Neural cell (in vitro differentiated cells): ENCODE data around the gene TAB2. TPM values are rescaled to one million over a fixed set of nuclear protein-coding genes. Genes with fewer than 3 reads are reported as not detected.

Experiments
- H2AFZ ChIP-seq: fragments of 200-600, 300-800 bp; sonication (generic), shearing (Covaris generic); 2 replicates; pipeline ENCODE4 v1.6.0; 2014; ENCODE audit warnings: low read depth, mild to moderate bottlenecking, antibody characterized with exemption, low read length, moderate library complexity
- H3F3A ChIP-seq: fragments of 200-600 bp; shearing (Covaris generic); 2 replicates; pipeline ENCODE4 v1.6.1; 2016; ENCODE audit warnings: mild to moderate bottlenecking, moderate library complexity, mixed read lengths, antibody characterized with exemption, low read length; ENCODE audit not compliant: insufficient read depth, poor library complexity, severe bottlenecking
- H3K27ac ChIP-seq: fragments of 200-600, 300-800 bp; sonication (generic), shearing (Covaris generic); 2 replicates; pipeline ENCODE4 v1.5.1; 2014; ENCODE audit warnings: mild to moderate bottlenecking, low read length, moderate library complexity
- H3K27me3 ChIP-seq: fragments of 300-800, 200-600 bp; sonication (generic), shearing (Covaris generic); 2 replicates; pipeline ENCODE4 v1.6.0; 2014; ENCODE audit warnings: mild to moderate bottlenecking, low read depth, low read length, moderate library complexity; ENCODE audit not compliant: insufficient read depth
- H3K36me3 ChIP-seq: fragments of 300-800, 200-600 bp; sonication (generic), shearing (Covaris generic); 2 replicates; pipeline ENCODE4 v1.5.1; 2014; ENCODE audit warnings: mild to moderate bottlenecking, antibody characterized with exemption, low read length, moderate library complexity; ENCODE audit not compliant: insufficient read depth
- H3K4me2 ChIP-seq: fragments of 300-800, 200-600 bp; sonication (generic), shearing (Covaris generic); 2 replicates; pipeline ENCODE4 v1.6.0; 2014; ENCODE audit warnings: mild to moderate bottlenecking, low read length
- H3K4me3 ChIP-seq: fragments of 300-800, 200-600 bp; sonication (generic), shearing (Covaris generic); 2 replicates; pipeline ENCODE4 v1.5.1; 2014; ENCODE audit warnings: mild to moderate bottlenecking, low read length, moderate library complexity
- H3K79me2 ChIP-seq: fragments of 200-600 bp; shearing (Covaris generic); replicated peaks from 2 replicates; pipeline ENCODE4 v1.6.0; 2014; ENCODE audit warnings: mild to moderate bottlenecking, low read length, moderate library complexity; ENCODE audit not compliant: insufficient read depth
- H3K9ac ChIP-seq: fragments of 300-800, 200-600 bp; sonication (generic), shearing (Covaris generic); 2 replicates; pipeline ENCODE4 v1.6.1; 2016; ENCODE audit warnings: mild to moderate bottlenecking, low read length, mixed read lengths
- H3K9me2 ChIP-seq: fragments of 200-600 bp; shearing (Covaris generic); 2 replicates; pipeline ENCODE4 v1.6.1; 2016; ENCODE audit warnings: mild to moderate bottlenecking, low read length, mixed read lengths; ENCODE audit not compliant: insufficient read depth
- H3K9me3 ChIP-seq: fragments of 200-600, 300-800 bp; sonication (generic), shearing (Covaris generic); 2 replicates; pipeline ENCODE4 v1.6.1; 2016; ENCODE audit warnings: mild to moderate bottlenecking, mixed run types, low read length, moderate library complexity, mixed read lengths
- H4K20me1 ChIP-seq: fragments of 200-600 bp; shearing (Covaris generic); 2 replicates; pipeline ENCODE4 v1.6.1; 2016; ENCODE audit warnings: mild to moderate bottlenecking, mixed run types; ENCODE audit not compliant: insufficient read depth
- CTCF ChIP-seq: fragments of 450-650 bp; IDR thresholded peaks from 2 replicates; pipeline ENCODE4 v1.5.1; 2014; ENCODE audit warnings: antibody characterized with exemption, mild to moderate bottlenecking, moderate library complexity; ENCODE audit not compliant: poor library complexity, severe bottlenecking
- EP300 ChIP-seq: fragments of 450-650 bp; conservative IDR thresholded peaks from 2 replicates; pipeline ENCODE4 v1.6.1; 2014; ENCODE audit warnings: antibody characterized with exemption, mild to moderate bottlenecking, moderate library complexity; ENCODE audit not compliant: poor library complexity, severe bottlenecking
- EZH2 ChIP-seq: fragments of 200-600, 300-800 bp; shearing (Covaris generic), sonication (generic); IDR thresholded peaks from 2 replicates; pipeline ENCODE4 v1.6.1; 2014; ENCODE audit warnings: antibody characterized with exemption, low read length, borderline replicate concordance, mild to moderate bottlenecking; ENCODE audit not compliant: insufficient read depth, poor library complexity, severe bottlenecking
- MXI1 ChIP-seq: fragments of 450-650 bp; conservative IDR thresholded peaks from 2 replicates; pipeline ENCODE4 v1.6.1; 2014; ENCODE audit warnings: antibody characterized with exemption, mild to moderate bottlenecking; ENCODE audit not compliant: poor library complexity, severe bottlenecking
- POLR2AphosphoS5 ChIP-seq: IDR thresholded peaks from 2 replicates; pipeline ENCODE4 v1.6.1; 2012
- RAD21 ChIP-seq: fragments of 450-650 bp; conservative IDR thresholded peaks from 2 replicates; pipeline ENCODE4 v1.6.1; 2014; ENCODE audit warnings: antibody characterized with exemption, mild to moderate bottlenecking, moderate library complexity
- REST ChIP-seq: IDR thresholded peaks from 2 replicates; pipeline ENCODE4 v1.6.1; 2012; ENCODE audit warnings: borderline replicate concordance
- SMC3 ChIP-seq: fragments of 450-650 bp; conservative IDR thresholded peaks from 2 replicates; pipeline ENCODE4 v1.6.1; 2014; ENCODE audit warnings: antibody characterized with exemption, mild to moderate bottlenecking, moderate library complexity; ENCODE audit not compliant: poor library complexity
- TAF1 ChIP-seq: IDR thresholded peaks from 2 replicates; pipeline ENCODE4 v1.6.1; 2012; ENCODE audit warnings: low read depth
- polyA plus RNA-seq: library from polyadenylated mRNA; depleted of rRNA; stranded (reverse); fragments of >200 nt; gene quantifications from 2 replicates; pipeline ENCODE4 v1.2.3, GENCODE V29; 2014

Gene TAB2
- polyA plus RNA-seq, 1 donor from 2014 or later, result 27.6 TPM

- Histone ChIP-seq H3K79me2 (peaks cover 20% of the 10 kb centered on the region), H3K9ac (no peak overlapping the region), H3K9me3 (no peaks in the 10 kb centered on the region), H3K27me3 (no peaks in the 10 kb centered on the region), H3K27ac (no peak overlapping the region), H3K4me3 (no peak overlapping the region), H3K36me3 (peaks cover 22% of the 10 kb centered on the region), H4K20me1 (no peaks in the 10 kb centered on the region), H3K4me2 (no peak overlapping the region), H2AFZ (no peak overlapping the region), H3K9me2 (no peaks in the 10 kb centered on the region), H3F3A (no peaks in the 10 kb centered on the region)
- TF ChIP-seq RAD21 (no peak), EP300 (no peak), MXI1 (no peak), TAF1 (no peak)
Observed at GRCh38 chr6:149383371-149383770, 65.9 kb downstream of the TAB2 start.

- Histone ChIP-seq H4K20me1 (no peaks in the 10 kb centered on the region), H3K9ac (no peak overlapping the region), H3K4me2 (no peak overlapping the region), H3F3A (no peaks in the 10 kb centered on the region), H3K36me3 (peaks cover 11% of the 10 kb centered on the region), H3K9me3 (no peaks in the 10 kb centered on the region), H3K9me2 (no peaks in the 10 kb centered on the region), H3K4me3 (no peak overlapping the region), H2AFZ (no peak overlapping the region), H3K27ac (no peak overlapping the region), H3K27me3 (no peaks in the 10 kb centered on the region), H3K79me2 (peaks cover 20% of the 10 kb centered on the region)
- TF ChIP-seq SMC3, result no peak
- TF ChIP-seq TAF1, result no peak
- TF ChIP-seq RAD21, result no peak
- no peak for TF ChIP-seq REST
- no peak for TF ChIP-seq POLR2AphosphoS5
- no peak for TF ChIP-seq EZH2
- TF ChIP-seq CTCF, result no peak
- no peak for TF ChIP-seq EP300
- no peak for TF ChIP-seq MXI1
Observed at GRCh38 chr6:149384464-149384863, 67.0 kb downstream of the TAB2 start.
